H1 (cell line): Measurements from ENCODE around the gene TBC1D20. TPM values are rescaled to one million over a fixed set of nuclear protein-coding genes. Genes with fewer than 3 reads are reported as not detected.

Experiments used
- CTCF ChIA-PET: fragments of 300-600 bp; sonication (Branson Sonifier 250); formaldehyde crosslinking; loops from one replicate; lab custom pipeline; 2021; ENCODE audit not compliant: partially characterized antibody; lab: Charles Lee
- POLR2A ChIA-PET: fragments of 300-600 bp; sonication (Branson Sonifier 250); formaldehyde crosslinking; loops from one replicate; lab custom pipeline; 2021; ENCODE audit warnings: inconsistent platforms; ENCODE audit not compliant: partially characterized antibody; lab: Charles Lee
- DNase-seq, 2 experiments: peaks; one replicate each; pipeline versions ENCODE4 v3.0.0 to v3.0.0-alpha.2; 2010 to 2022; ENCODE audit warnings: low spot score in 2 of 2, low read depth in 1 of 2, mixed read lengths in 1 of 2
- FAIRE-seq: peaks from 2 replicates; lab custom pipeline; 2011; peaks lifted over from hg19 to GRCh38; lab: Jason Lieb, UNC
- H2AFZ ChIP-seq: 2 replicates; pipeline ENCODE4 v1.8.1; 2012; ENCODE audit warnings: low read length, inconsistent platforms
- H2AK5ac ChIP-seq: 2 replicates; pipeline ENCODE4 v1.6.1; 2013; ENCODE audit warnings: low read depth, low read length
- H2BK120ac ChIP-seq: replicated peaks from 2 replicates; pipeline ENCODE3; 2013; ENCODE audit warnings: low read depth, low read length, inconsistent platforms
- H2BK12ac ChIP-seq: 2 replicates; pipeline ENCODE4 v1.6.1; 2013; ENCODE audit warnings: low read depth, low read length
- H2BK15ac ChIP-seq: 2 replicates; pipeline ENCODE4 v1.6.1; 2013; ENCODE audit warnings: low read length
- H2BK20ac ChIP-seq: 2 replicates; pipeline ENCODE4 v1.6.1; 2013; ENCODE audit warnings: low read length
- H2BK5ac ChIP-seq: 2 replicates; pipeline ENCODE4 v1.6.1; 2013; ENCODE audit warnings: low read depth, low read length
- H3K14ac ChIP-seq: 2 replicates; pipeline ENCODE4 v1.6.1; 2013; ENCODE audit warnings: inconsistent platforms; ENCODE audit not compliant: insufficient read length
- H3K18ac ChIP-seq: 2 replicates; pipeline ENCODE4 v1.6.1; 2013; ENCODE audit warnings: low read length; ENCODE audit errors: extremely low read depth
- H3K23ac ChIP-seq: 2 replicates; pipeline ENCODE4 v1.6.1; 2013; ENCODE audit warnings: inconsistent platforms; ENCODE audit not compliant: insufficient read length
- H3K23me2 ChIP-seq: 2 replicates; pipeline ENCODE4 v1.6.1; 2013; ENCODE audit warnings: low read depth, low read length
- H3K27ac ChIP-seq: 2 replicates; pipeline ENCODE4 v1.6.1; 2011; ENCODE audit warnings: low read depth, low read length, inconsistent platforms
- H3K27me3 ChIP-seq, 4 experiments: replicated peaks in 1 of 4; 1 replicate in 1 of 4; 2 replicates in 3 of 4; pipeline versions ENCODE4 v1.6.1 to v1.8.1; 2011 to 2013; ENCODE audit warnings: low read length in 3 of 4, mild to moderate bottlenecking in 3 of 4, inconsistent platforms in 2 of 4, mixed read lengths in 2 of 4, moderate library complexity in 1 of 4; ENCODE audit not compliant: control insufficient read depth in 3 of 4, insufficient read depth in 3 of 4; ENCODE audit errors: extremely low read depth in 1 of 4
- H3K36me3 ChIP-seq, 4 experiments: 2 replicates each; pipeline versions ENCODE4 v1.6.1 to v1.8.1; 2011 to 2013; ENCODE audit warnings: mild to moderate bottlenecking in 4 of 4, low read length in 3 of 4, moderate library complexity in 2 of 4, control low read depth in 1 of 4, inconsistent platforms in 1 of 4; ENCODE audit not compliant: insufficient read depth in 4 of 4, control insufficient read depth in 2 of 4
- H3K4ac ChIP-seq: replicated peaks from 2 replicates; pipeline ENCODE3; 2013; ENCODE audit warnings: low read length, low read depth, mixed read lengths, inconsistent platforms; ENCODE audit not compliant: insufficient read length
- H3K4me1 ChIP-seq, 4 experiments: replicated peaks in 1 of 4; 1 replicate in 1 of 4; 2 replicates in 3 of 4; pipeline versions ENCODE4 v1.6.1 to v1.8.1; 2011 to 2013; ENCODE audit warnings: low read length in 3 of 4, inconsistent platforms in 2 of 4, mixed read lengths in 1 of 4; ENCODE audit not compliant: insufficient read depth in 4 of 4, control insufficient read depth in 3 of 4
- H3K4me2 ChIP-seq, 2 experiments: 2 replicates each; pipeline versions ENCODE4 v1.6.1 to v1.8.1; 2011 to 2013; ENCODE audit warnings: low read depth in 2 of 2, low read length in 2 of 2, control low read depth in 1 of 2, inconsistent platforms in 1 of 2, mild to moderate bottlenecking in 1 of 2; ENCODE audit not compliant: insufficient read depth in 1 of 2
- H3K4me3 ChIP-seq, 4 experiments: fragments of 200-600, 300-600 bp in 1 of 4; sonication (generic), shearing (Covaris generic), sonication (Bioruptor Twin) in 1 of 4; 2 replicates each; pipeline versions ENCODE4 v1.5.1 to v1.8.1; 2011 to 2016; ENCODE audit warnings: low read length in 4 of 4, low read depth in 3 of 4, control low read depth in 2 of 4, inconsistent platforms in 2 of 4, mild to moderate bottlenecking in 2 of 4, mixed read lengths in 1 of 4, moderate library complexity in 1 of 4; ENCODE audit not compliant: insufficient read depth in 2 of 4; ENCODE audit errors: extremely low read depth in 1 of 4
- H3K56ac ChIP-seq: replicated peaks from 2 replicates; pipeline ENCODE3; 2013; ENCODE audit warnings: low read depth, mild to moderate bottlenecking, mixed read lengths, low read length, inconsistent platforms; ENCODE audit not compliant: insufficient read length
- H3K79me1 ChIP-seq: 2 replicates; pipeline ENCODE4 v1.6.1; 2013; ENCODE audit warnings: low read depth, low read length, control low read depth
- H3K79me2 ChIP-seq, 2 experiments: 2 replicates each; pipeline versions ENCODE4 v1.6.1 to v1.8.1; 2012 to 2013; ENCODE audit warnings: low read length in 2 of 2, mild to moderate bottlenecking in 2 of 2, inconsistent platforms in 1 of 2; ENCODE audit not compliant: insufficient read depth in 2 of 2, control insufficient read depth in 1 of 2
- H3K9ac ChIP-seq, 4 experiments: replicated peaks in 1 of 4; 1 replicate in 1 of 4; 2 replicates in 3 of 4; pipeline versions ENCODE4 v1.6.1 to v1.8.1; 2011 to 2013; ENCODE audit warnings: low read depth in 3 of 4, low read length in 3 of 4, control low read depth in 2 of 4, mild to moderate bottlenecking in 2 of 4, moderate library complexity in 2 of 4, inconsistent platforms in 1 of 4; ENCODE audit errors: extremely low read depth in 1 of 4
- H3K9me3 ChIP-seq, 2 experiments: 2 replicates each; pipeline versions ENCODE4 v1.6.1 to v1.8.1; 2012 to 2013; ENCODE audit warnings: mild to moderate bottlenecking in 2 of 2, moderate library complexity in 2 of 2, control low read depth in 1 of 2, inconsistent platforms in 1 of 2, low read depth in 1 of 2, low read length in 1 of 2, mixed read lengths in 1 of 2; ENCODE audit not compliant: insufficient read depth in 2 of 2
- H4K20me1 ChIP-seq, 2 experiments: replicated peaks in 1 of 2; 2 replicates each; pipeline versions ENCODE3 to v1.8.1; 2011 to 2013; ENCODE audit warnings: inconsistent platforms in 2 of 2, low read length in 2 of 2, mild to moderate bottlenecking in 1 of 2; ENCODE audit not compliant: insufficient read depth in 2 of 2, control insufficient read depth in 1 of 2
- H4K5ac ChIP-seq: 2 replicates; pipeline ENCODE4 v1.6.1; 2013; ENCODE audit warnings: low read length, low read depth, mixed read lengths, inconsistent platforms; ENCODE audit not compliant: insufficient read length
- H4K8ac ChIP-seq: 2 replicates; pipeline ENCODE4 v1.8.0; 2013; ENCODE audit warnings: mild to moderate bottlenecking, moderate library complexity, low read length, inconsistent platforms; ENCODE audit not compliant: insufficient read depth; ENCODE audit errors: extremely low read depth
- H4K91ac ChIP-seq: replicated peaks from 2 replicates; pipeline ENCODE3; 2013; ENCODE audit warnings: low read length, mixed read lengths, inconsistent platforms; ENCODE audit not compliant: insufficient read length
- CREB1 ChIP-seq: IDR thresholded peaks from 2 replicates; pipeline ENCODE4 v1.6.1; 2012; ENCODE audit warnings: inconsistent platforms
- JUND ChIP-seq: IDR thresholded peaks from 2 replicates; pipeline ENCODE4 v1.6.1; 2011; ENCODE audit warnings: mild to moderate bottlenecking, improper control_type of control experiment, low read length
- POLR2AphosphoS5 ChIP-seq: IDR thresholded peaks from 2 replicates; pipeline ENCODE4 v1.6.1; 2011; ENCODE audit warnings: low read depth, low read length
- RAD21 ChIP-seq, 2 experiments: IDR thresholded peaks in 1 of 2; conservative IDR thresholded peaks in 1 of 2; 2 replicates each; pipeline ENCODE4 v1.6.1; 2011; ENCODE audit warnings: low read depth in 2 of 2, low read length in 2 of 2, improper control_type of control experiment in 1 of 2, inconsistent platforms in 1 of 2, mild to moderate bottlenecking in 1 of 2, moderate library complexity in 1 of 2
- WGBS, 2 experiments: shearing (Covaris generic) in 1 of 2; methylation state at CpG; one replicate each; pipeline versions ENCODE4 v1.1.6 to v1.1.7; 2013 to 2015; ENCODE audit warnings: low lambda C conversion rate in 2 of 2, mixed read lengths in 2 of 2, inconsistent platforms in 1 of 2, low coverage in 1 of 2, missing lambda C conversion rate in 1 of 2; ENCODE audit not compliant: insufficient replicate concordance in 2 of 2, insufficient coverage in 1 of 2, insufficient read length in 1 of 2; ENCODE audit errors: extremely low coverage in 1 of 2, missing lambda C conversion rate in 1 of 2; 5-methylcytosine and 5-hydroxymethylcytosine counted together
- polyA plus RNA-seq, 7 experiments: library from polyadenylated mRNA; depleted of rRNA in 3 of 7; stranded (reverse) in 5 of 7; unstranded in 2 of 7; fragments of >200 nt in 5 of 7; fragments of 200-250 nt in 2 of 7; gene quantifications; 1 replicate in 5 of 7; 2 replicates in 1 of 7; 4 replicates in 1 of 7; pipeline versions ENCODE4 v1.2.1 to v1.2.3, GENCODE V29; 2011 to 2013; ENCODE audit warnings: missing spikeins in 2 of 7, mixed read lengths in 2 of 7
- total RNA-seq: library from RNA; stranded (reverse); fragmentation: NEBNext Ultra II Directional; extraction: Animal tissue kit (Norgen Biotek cat#: 25700); gene quantifications from 2 replicates; pipeline ENCODE4 v1.2.1, GENCODE V29; 2021
- TF ChIP-seq, protein P1 (sequence below), 3 experiments: IDR thresholded peaks; 1 replicate in 2 of 3; 2 replicates in 1 of 3; pipeline versions ENCODE4 v1.5.1 to v1.6.1; 2011; ENCODE audit warnings: low read length in 3 of 3, mild to moderate bottlenecking in 3 of 3, inconsistent platforms in 2 of 3, low read depth in 1 of 3, moderate library complexity in 1 of 3; ENCODE audit not compliant: insufficient read depth in 1 of 3; ENCODE audit errors: control extremely low read depth in 1 of 3

The TBC1D20 gene
- total and polyA plus RNA-seq, 2 of the 8 experiments (the other 6 are each of a cell fraction or from before 2014, with no cell fraction given): 14.5 to 17.1 TPM

DNA sequence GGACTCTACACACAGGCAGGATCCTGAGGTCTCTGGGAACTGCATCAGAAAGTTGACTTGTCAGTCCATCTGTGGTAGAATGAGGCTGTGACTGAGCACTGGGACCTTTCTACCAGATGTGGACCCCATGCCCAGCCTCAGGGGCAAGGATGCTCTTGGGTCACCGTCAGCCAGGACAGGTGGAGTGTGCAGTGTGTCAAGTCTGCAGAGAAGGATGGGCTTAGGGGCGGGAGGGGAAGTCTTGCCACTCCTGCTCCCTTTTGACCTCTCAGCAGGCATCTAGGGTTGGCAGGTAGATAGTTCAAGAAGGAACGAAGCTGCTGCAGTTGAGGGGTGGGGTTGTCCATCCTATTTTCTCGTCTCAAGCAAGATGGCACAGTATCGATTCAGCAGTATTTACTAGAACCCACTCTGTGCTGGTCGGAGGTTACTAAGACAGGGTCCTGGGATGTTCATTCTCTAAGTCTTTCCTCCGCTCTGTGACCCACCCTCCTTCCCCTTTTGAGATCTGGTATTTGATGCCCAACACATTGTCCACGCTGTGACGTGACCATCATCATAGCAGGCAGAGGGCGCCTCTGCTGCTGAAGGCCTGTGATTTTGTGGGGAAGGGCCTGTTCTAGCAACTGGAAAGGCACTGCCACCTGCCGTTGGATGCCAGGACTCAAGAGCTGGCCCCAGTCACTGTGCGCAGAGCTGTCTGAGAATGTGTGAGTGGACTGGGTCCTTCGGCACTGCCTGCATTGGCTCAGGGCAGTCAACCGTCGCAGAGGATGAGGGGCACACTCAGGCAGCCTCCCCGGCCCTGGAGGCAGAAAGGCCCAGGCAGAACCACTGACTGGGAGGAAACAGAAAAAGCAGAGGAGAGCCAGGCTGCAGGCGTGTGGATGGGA, 31.1 kb downstream of the TBC1D20 start:
- Histone ChIP-seq H4K91ac (no peak overlapping the region), H4K8ac (no peak overlapping the region), H3K36me3 (peaks cover 0 to 21% (median 8%) of the 10 kb centered on the region in 4 experiments; a peak in 5 of 8 replicates), H3K4me1 (peaks cover 0 to 13% (median 5%) of the 10 kb centered on the region in 4 experiments; a peak in 6 of 7 replicates), H3K79me1 (no peaks in the 10 kb centered on the region), H2BK120ac (no peak overlapping the region), H4K5ac (no peak overlapping the region), H2BK15ac (no peak overlapping the region), H2BK20ac (no peak overlapping the region), H3K18ac (no peak overlapping the region), H3K23me2 (no peaks in the 10 kb centered on the region), H3K23ac (no peak overlapping the region), H3K27ac (no peak overlapping the region), H4K20me1 (peaks cover 14 to 44% of the 10 kb centered on the region in 2 experiments), H3K9ac (no peak overlapping the region), H3K4ac (no peak overlapping the region), H3K27me3 (peaks cover 0 to 11% (median 3%) of the 10 kb centered on the region in 4 experiments; a peak in 4 of 7 replicates), H3K56ac (no peak overlapping the region), H3K9me3 (no peaks in the 10 kb centered on the region), H3K79me2 (no peaks in the 10 kb centered on the region), H2AFZ (no peak overlapping the region), H3K4me2 (no peak overlapping the region), H2BK5ac (no peak overlapping the region), H2AK5ac (no peak overlapping the region), H3K4me3 (no peak overlapping the region), H2BK12ac (0 out of 2 replicates have a peak overlapping the region, but pooled peaks have one; percentile 35), H3K14ac (no peak overlapping the region)
- FAIRE-seq: no peak
- WGBS, 2 experiments: 83% methylated on average over 17 of the region's 17 CpGs; no CpG with 5 or more reads in 1 of the 2 experiments
- no peak for DNase-seq
- TF ChIP-seq JUND (no peak), CREB1 (peak; percentile 67), POLR2AphosphoS5 (peak; percentile 38; the same call in 1 of the 2 replicates), RAD21 (IDR thresholded peaks at IDR 0.05 in 1 of 2, conservative IDR thresholded peaks at IDR 0.05 in 1 of 2; ENCODE audit: low read depth in 2 of 2, low read length in 2 of 2) (peak; percentile 68 to 79)
- TF ChIP-seq, protein P1, sequence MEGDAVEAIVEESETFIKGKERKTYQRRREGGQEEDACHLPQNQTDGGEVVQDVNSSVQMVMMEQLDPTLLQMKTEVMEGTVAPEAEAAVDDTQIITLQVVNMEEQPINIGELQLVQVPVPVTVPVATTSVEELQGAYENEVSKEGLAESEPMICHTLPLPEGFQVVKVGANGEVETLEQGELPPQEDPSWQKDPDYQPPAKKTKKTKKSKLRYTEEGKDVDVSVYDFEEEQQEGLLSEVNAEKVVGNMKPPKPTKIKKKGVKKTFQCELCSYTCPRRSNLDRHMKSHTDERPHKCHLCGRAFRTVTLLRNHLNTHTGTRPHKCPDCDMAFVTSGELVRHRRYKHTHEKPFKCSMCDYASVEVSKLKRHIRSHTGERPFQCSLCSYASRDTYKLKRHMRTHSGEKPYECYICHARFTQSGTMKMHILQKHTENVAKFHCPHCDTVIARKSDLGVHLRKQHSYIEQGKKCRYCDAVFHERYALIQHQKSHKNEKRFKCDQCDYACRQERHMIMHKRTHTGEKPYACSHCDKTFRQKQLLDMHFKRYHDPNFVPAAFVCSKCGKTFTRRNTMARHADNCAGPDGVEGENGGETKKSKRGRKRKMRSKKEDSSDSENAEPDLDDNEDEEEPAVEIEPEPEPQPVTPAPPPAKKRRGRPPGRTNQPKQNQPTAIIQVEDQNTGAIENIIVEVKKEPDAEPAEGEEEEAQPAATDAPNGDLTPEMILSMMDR (IDR thresholded peaks at IDR 0.05; ENCODE audit: control extremely low read depth in 1 of 3, insufficient read depth in 1 of 3, low read depth in 1 of 3, low read length in 3 of 3): peak; percentile 71 to 96 (median 89)
- ChIA-PET CTCF (interaction anchor here (0.6 to 3.8 kb wide), 40 partner anchors 9 to 329 kb away, joined by 3 to 52 read pairs (median 4); no protein-coding TSS in a partner anchor), POLR2A (interaction anchor here (0.6 to 2.4 kb wide), 17 partner anchors 9 to 106 kb away, joined by 3 to 6 read pairs (median 3); partner anchors contain the start of genes NRSN2, TBC1D20 and TRIB3)
